ENCODE results near the gene RSPH6A. TPM values are rescaled to one million over a fixed set of nuclear protein-coding genes. Genes with fewer than 3 reads are reported as not detected.
A peak's percentile ranks its signal among the peaks of the same experiment; 100 is the strongest.

Gene RSPH6A
- total and polyA plus RNA-seq, 2 of the 4 experiments (the other 2 are of a cell fraction): under 0.01 to 0.09 TPM

- peak overlapping the region; percentile 53 for H2AFZ ChIP-seq (replicated peaks; ENCODE audit: low read length, poor library complexity)
- BruUV-seq (replicated peaks): no TSS peak
- H3K4ac ChIP-seq (ENCODE audit: low read depth, low read length): no peak overlapping the region
- no peak overlapping the region for H3K14ac ChIP-seq (replicated peaks; ENCODE audit: low read depth, low read length)
- H2AK5ac ChIP-seq (ENCODE audit: low read depth, low read length): no peak overlapping the region
- H4K8ac ChIP-seq (ENCODE audit: low read depth in 2 of 2, low read length in 2 of 2): no peak overlapping the region
- DNase-seq: no peak
- no peak overlapping the region for H2BK15ac ChIP-seq (ENCODE audit: low read depth, low read length)
- H4K20me1 ChIP-seq (ENCODE audit: insufficient read depth, low read length): no peaks in the 10 kb centered on the region
- no peaks in the 10 kb centered on the region for H3K79me1 ChIP-seq (ENCODE audit: low read depth in 1 of 2, low read length in 2 of 2)
- no peak overlapping the region for H2BK20ac ChIP-seq (ENCODE audit: low read depth, low read length)
- H3K18ac ChIP-seq (ENCODE audit: low read depth, low read length): no peak overlapping the region
- H3K4me2 ChIP-seq (ENCODE audit: low read depth, low read length): no peak overlapping the region
- no peak overlapping the region for H2BK120ac ChIP-seq (ENCODE audit: low read depth, low read length)
- no peaks in the 10 kb centered on the region for H3K4me1 ChIP-seq (ENCODE audit: control insufficient read depth, insufficient read depth, low read length)
- CTCF ChIA-PET: interaction anchor here (0.6 kb wide), 1 partner anchor 81 kb away, joined by 3 read pairs; no protein-coding TSS in a partner anchor
- no peak overlapping the region for H4K5ac ChIP-seq (ENCODE audit: low read depth, low read length)
- H3K27me3 ChIP-seq (ENCODE audit: control insufficient read depth, insufficient read depth, low read length): no peaks in the 10 kb centered on the region
- H3K56ac ChIP-seq (ENCODE audit: extremely low read depth, insufficient read depth, low read length): no peak overlapping the region
- no peak for ATAC-seq (ENCODE audit: low read depth)
- H3K4me3 ChIP-seq (ENCODE audit: insufficient read depth, low read depth, low read length): no peak overlapping the region
- no peak overlapping the region for H2BK5ac ChIP-seq (ENCODE audit: low read depth, low read length, poor library complexity, severe bottlenecking)
- no peak overlapping the region for H3K27ac ChIP-seq (ENCODE audit: insufficient read depth, low read length)
- dilution Hi-C loops (cut with HindIII; ENCODE audit: low sequenced_read_pairs, unreplicated experiment) (no loop called here), in situ Hi-C loops (cut with MboI; ENCODE audit: low sequenced_read_pairs) (no loop called here), intact Hi-C loops (cut with micrococcal nuclease) (no loop called here)
- no peaks in the 10 kb centered on the region for H3K36me3 ChIP-seq (ENCODE audit: control insufficient read depth, insufficient read depth, low read length)
- H3K9me3 ChIP-seq (ENCODE audit: control insufficient read depth, insufficient read depth, low read length): no peaks in the 10 kb centered on the region
- H4K91ac ChIP-seq (ENCODE audit: insufficient read depth, low read depth, low read length): no peak overlapping the region
- no peak overlapping the region for H2AK9ac ChIP-seq (replicated peaks; ENCODE audit: low read depth, low read length, poor library complexity)
- POLR2A ChIA-PET (ENCODE audit: unreplicated experiment): interaction anchor here (0.6 kb wide), 1 partner anchor 39 kb away, joined by 3 read pairs; no protein-coding TSS in a partner anchor
- H3K9me1 ChIP-seq (ENCODE audit: insufficient read depth, low read length): no peaks in the 10 kb centered on the region
- TF ChIP-seq MXI1 (IDR thresholded peaks at IDR 0.05; ENCODE audit: borderline replicate concordance, low read depth, low read length) (no peak), CTCF (conservative IDR thresholded peaks at IDR 0.05; ENCODE audit: low read depth, low read length) (0 out of 2 replicates have a peak, but pooled peaks have one; percentile 13)
- H3K23ac ChIP-seq (ENCODE audit: low read depth, low read length): no peak overlapping the region
- H3K9ac ChIP-seq (ENCODE audit: low read depth, low read length): no peak overlapping the region
- WGBS, 2 experiments (ENCODE audit: extremely low coverage in 2 of 2, insufficient read length in 1 of 2): 53% methylated on average over 4 of the region's 6 CpGs; no CpG with 5 or more reads in 1 of the 2 experiments
Measured at GRCh38 chr19:45753548-45753947, 61.6 kb downstream of the RSPH6A start.

Data from IMR-90 (cell line).